ENCODE data around the gene TBXAS1. TPM values are rescaled to one million over a fixed set of nuclear protein-coding genes. Genes with fewer than 3 reads are reported as not detected.

TBXAS1 gene
- polyA plus RNA-seq, 3 donors: 25.3 to 39.5 (median 36.1) TPM

DNA sequence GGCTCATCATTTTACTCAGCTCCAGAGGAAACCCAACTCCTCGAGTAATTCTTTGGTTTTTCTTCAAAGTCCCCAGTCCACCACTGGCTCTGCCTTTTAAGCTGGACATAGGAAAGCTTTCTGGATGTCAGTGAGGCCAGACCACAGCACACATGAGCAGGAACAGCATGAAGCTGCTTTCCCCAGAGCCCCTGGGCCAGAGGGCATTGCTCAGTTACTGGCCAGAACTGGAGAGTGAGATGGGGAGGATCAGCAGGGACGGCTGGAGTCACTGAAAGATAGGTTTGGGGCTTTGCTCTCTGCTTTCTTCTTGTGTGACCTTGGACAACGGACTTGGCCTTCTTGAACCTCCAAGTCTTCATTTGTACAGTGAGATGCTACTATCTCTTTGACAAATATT is 190.5 kb downstream of the TBXAS1 start:
- no peak for DNase-seq

DNA sequence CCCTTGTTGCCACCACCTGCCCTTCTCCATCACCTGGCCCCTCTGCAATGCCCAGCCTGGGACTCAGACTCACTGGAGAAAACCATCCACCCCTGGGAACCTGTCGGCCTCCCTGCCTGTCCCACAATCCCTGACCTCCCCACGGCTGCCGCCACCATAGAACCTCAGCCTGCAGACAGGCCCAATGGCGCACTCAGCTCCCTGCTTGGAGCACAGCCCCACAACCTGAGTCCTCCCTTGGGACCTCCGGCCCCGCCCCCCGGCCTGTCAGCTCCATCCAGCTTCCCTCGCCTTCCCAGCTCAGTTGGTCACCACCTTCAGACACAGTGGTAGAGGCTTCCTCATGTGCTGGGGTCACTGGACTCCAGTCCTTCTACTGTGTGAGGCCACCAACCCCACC is 192.5 kb downstream of the TBXAS1 start:
- DNase-seq: no peak

DNA sequence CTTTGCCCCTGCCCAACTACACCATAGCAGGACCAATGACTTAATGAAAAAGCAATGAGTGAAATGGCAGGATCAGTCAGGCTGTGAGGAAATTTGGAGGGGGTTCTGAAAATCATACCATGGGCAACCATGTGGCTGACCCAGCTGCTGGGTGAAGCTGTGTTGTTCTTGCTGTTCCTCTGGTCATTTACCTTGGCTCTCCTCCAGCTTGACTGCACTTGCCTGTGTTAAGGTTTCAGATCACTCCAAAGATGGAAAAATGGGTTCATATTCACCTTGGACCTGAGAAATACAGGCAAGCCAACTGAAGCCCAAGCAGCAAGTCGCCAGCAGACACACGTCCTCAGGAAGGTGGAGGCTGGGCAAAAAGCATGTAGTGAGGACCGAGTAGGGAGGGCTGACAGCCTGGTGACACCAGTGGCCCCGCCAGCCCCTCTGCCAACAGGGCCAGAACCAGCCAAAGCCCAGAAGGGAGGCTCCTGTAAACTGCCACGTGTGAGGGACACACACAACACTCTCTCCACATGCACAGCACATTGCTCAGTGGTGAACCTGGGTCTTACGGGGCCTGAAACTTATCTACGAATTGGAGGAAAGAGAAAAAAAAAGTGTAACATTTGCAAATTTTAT is 193.6 kb downstream of the TBXAS1 start:
- DNase-seq: no peak

DNA sequence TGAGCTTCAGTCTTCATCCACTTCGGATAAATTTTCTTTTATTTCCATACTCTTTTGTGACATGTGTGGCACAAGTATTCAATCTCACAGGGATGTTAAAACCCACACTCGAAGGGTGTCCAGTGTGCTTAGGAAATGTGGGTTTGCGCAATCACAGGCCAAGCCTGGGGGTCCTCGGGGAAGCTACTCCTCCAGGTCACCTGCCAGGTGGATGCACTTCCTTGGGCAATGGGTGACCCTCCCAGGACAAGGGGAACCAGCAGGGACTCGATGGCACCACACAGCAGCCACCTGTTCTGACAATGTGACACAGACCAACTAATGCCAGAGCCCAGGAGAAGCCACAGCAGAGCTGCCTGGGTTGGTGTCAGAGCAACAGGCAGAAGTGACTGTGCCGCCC is 194.7 kb downstream of the TBXAS1 start:
- no peak for DNase-seq

DNA sequence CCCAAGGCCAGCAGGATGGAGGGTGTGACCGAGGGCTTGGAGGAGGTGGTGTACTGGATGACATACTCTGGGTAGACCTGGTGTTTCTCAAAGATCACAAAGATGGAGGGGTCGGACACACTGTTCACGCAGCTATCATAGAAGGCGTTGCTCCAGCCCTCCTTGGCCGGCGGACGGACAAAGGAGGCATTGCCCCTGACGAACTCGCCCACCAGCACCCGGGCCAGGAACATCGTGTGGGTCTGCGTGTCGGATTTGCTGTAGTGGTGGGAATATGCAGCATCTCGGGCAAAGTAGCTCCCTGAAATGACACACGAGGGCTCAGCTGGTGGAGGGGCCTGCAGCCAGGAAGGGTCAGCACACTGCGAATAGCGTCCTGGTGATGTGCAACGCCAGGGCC is 195.5 kb downstream of the TBXAS1 start:
- no peak for DNase-seq

DNA sequence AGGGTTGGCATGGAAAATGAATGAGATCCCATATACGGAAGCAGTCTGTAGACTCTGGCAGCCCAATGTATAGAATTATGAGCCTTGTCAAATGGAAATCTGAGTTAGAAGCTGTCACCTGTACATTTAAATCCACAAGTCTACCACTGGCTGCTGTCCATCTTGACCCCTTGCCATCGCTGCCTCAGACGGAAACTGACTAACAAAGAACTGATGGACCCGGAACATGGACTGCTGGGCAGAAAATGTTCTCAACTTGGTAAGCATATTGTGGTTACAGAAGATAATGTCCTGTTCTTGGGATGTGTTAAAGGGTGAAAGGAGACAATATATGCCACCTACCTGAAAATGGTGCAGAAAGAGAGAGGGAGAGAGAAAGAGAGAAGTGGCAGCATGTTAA is 196.2 kb downstream of the TBXAS1 start:
- DNase-seq: no peak

DNA sequence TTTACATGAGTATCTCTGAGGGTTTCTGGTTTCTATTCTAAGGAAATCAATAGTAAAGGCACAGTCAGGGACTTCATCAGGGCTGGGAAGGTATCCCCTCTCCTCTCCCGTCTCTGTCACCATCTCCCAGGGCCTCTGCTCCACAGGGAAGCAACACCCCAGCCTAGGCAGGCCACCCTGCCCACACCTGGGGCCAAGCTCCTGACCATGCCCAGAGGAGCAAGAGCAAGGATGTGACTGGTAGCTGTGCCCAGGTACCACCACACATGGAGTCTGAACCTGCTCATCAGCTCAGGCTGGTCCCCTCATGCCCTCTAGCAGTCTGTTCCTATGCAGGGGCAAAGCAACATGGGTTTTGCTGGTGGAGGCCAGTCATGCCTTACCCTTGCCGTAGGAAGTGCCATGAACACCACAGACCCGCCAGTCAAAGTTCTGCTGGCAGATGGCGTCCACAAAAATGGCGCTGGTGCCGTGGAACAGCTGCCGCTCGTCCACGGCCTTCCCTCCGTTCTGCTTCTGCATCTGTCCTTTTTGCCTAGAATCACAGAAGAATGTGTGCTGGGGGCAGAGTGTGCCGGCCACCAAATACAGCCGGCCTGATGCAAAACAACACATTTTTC is 196.9 kb downstream of the TBXAS1 start:
- no peak for DNase-seq

DNA sequence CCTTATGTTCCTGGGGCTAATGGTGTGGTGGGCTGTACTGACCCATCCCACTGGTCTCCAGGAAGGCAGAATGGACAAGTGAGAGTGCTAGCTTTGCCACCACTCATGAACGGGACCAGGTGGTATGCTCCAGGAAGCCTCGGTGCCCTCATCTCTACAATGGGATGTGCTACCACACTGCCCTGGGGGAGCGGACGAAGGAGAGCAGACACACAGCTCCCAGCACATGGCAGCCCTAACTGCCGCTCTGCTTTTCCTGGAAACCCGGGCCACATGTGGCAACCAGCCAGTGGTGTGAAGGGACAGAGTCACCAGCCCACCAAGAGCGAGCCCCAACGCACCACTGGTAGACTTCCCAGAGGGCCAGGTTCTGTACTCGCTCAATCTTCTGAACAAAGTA is 197.9 kb downstream of the TBXAS1 start:
- no peak for DNase-seq

DNA sequence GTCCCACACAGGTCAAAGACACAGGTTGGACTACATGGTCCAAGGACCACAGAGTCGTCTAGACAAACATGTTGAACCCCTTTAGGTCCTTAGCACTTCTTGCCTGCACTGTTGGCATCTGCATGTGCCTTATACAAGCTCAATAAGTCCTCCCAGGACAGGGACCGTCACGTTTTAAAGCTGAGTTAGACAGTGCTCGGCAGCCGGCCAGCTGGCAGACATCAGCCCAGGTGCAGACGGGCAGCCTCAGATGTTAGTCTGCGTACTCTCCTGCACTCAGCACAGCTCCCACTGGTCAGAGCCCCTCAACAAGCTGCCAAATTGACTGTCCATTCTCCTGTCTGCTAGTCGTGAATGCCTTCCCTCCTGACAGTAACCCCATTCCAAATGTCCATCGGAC is 198.8 kb downstream of the TBXAS1 start:
- DNase-seq: no peak

DNA sequence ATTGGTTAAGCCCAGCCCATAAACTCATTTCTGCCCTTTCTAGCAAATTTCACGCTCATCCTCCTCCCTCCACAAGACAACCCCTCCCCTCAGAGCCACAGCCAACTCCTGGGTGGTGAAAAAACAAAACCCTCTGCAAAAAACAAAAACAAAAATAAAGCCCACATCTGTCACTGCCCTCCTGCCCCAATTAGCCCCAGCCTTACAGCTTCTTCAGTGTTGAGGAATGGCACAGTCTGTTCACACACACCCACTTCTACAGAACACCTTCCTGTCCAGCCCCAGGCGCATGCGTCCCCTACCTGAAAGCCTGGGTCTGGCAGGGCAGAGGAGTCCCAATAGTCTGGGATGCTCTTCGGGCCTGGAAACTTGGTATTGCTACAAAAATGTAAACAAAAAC is 199.2 kb downstream of the TBXAS1 start:
- no peak for DNase-seq

DNA sequence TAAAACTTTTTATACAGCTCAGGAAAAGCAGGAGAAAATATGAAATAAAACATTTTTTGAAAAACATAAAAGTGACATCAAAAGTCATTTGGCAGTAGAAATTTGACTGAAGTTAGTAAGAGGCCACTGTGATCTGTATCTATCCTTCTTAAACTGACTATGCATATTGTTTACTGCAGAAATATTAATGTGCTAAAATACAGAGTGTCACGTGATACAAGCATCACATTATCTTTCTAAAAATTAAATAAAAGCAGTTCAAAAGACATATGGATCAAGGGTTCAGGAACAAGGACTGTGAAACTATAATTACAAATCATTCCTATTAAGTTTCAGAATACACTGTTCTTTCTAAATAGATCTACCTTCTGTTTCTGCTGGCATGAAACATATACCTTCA is 200.0 kb downstream of the TBXAS1 start:
- no peak for DNase-seq

DNA sequence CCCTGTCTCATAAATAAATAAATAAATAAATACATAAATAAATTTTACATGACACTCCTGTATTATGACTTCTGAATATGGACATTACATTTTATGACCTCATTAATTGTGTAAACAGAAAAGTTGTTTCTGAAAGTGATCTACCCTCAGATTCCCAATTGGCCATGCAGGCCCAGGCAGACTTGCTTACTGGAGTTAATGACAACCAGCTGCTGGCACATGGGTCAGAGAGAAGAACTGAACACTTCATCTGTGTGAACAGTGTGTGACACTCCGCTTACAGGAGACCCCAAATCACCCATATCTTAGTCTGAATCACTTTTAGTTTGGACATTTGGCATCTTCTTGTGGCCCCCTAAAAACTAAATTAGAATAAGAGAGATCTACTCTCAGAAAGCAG is 202.3 kb downstream of the TBXAS1 start:
- DNase-seq: no peak

DNA sequence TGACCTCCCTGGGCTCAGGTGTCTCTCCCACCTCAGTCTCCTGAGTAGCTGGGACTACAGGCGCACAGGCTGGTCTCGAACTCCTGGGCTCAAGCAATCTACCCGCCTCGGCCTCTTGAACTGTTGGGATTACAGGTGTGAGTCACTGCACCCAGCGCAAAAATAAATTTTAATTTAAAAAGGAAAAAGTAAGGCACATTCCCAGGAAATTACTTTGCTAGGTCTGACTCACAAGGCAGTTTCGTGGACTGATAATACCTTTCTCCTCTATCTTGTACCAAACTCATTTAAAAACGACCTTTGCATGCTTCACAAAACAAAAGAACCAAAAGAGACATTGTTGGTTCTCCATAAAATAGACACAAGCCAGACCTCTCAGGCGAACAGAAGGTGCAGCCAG is 204.0 kb downstream of the TBXAS1 start:
- no peak for DNase-seq

DNA sequence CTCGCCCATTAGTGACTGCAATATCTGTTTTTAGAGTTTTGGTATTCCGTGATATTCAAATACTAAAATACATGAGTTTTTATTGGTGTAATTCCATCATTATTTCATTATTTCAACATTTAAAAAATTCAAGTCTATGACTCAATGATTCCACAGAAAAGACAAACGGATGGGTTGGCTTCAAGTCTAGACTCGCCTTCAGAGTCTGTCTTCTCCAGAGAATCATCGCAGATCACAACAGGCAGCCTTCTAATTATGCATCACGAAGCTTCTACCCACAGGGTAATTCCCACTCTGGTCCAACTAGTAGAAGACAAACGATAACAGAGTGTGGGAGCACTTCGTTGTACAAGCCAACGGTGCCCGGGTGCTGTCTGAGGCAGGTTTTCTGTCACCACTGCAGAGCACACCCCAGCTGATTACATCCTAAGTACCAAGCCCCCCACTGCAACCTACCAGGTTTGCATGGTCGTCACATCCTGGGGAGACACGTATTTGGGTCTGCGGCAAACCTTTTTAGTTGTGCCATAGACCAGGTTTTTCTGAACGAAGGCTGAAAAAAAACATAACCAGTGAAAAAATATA is 204.8 kb downstream of the TBXAS1 start:
- no peak for DNase-seq

DNA sequence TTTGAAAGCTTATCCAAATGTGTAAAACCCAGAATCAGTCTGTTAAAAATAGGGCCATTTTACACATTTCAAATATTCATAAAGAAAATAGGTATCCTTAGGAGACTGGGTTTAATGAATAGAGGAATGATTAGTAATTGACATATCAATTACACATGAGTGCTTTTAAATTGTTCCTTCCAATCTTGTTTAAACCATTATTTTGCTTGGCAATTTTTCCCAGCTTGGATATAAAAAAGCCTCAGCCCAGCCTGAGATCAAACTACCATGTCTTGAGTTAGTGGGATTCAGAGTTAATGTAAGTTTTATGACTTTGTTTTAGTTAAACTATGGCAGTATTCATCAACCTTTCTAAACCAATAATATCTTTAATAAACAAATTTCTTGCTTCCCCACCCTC is 205.4 kb downstream of the TBXAS1 start:
- DNase-seq: no peak

DNA sequence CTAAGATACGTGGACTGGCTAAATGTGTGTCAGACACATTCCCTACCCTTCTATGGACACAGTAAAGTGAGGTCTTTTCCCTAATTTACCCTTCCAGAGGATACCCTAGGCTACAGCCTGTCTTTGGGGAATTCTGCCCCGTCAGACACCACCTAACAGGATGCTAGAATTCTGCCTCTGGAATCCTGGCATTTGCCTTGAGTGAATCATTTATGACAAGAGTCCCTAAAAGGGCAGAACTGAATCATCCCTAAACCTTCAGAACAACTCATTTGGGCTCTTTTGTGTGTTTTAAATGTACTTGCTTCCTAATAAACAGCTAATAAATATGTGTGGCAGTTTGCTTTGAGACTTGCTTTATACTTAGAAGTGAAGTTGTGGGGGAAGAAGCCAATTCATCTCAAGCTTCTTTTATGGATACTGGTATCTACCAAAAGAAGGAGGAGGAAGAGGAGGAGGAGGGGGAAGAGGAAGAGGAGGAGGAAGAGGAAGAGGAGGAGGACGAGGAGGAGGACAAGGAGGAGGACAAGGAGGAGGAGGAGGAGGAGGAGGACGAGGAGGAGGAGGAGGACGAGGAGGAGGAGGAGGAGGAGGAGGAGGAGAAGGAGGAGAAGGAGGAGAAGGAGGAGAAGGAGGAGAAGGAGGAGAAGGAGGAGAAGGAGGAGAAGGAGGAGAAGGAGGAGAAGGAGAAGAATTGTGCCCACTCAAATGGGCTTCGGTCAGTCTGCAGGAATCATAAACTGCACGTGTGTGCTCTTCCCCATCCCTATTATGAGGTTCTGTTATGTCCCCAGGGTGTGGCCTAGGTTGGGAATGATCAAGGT is 206.5 kb downstream of the TBXAS1 start:
- no peak for DNase-seq

DNA sequence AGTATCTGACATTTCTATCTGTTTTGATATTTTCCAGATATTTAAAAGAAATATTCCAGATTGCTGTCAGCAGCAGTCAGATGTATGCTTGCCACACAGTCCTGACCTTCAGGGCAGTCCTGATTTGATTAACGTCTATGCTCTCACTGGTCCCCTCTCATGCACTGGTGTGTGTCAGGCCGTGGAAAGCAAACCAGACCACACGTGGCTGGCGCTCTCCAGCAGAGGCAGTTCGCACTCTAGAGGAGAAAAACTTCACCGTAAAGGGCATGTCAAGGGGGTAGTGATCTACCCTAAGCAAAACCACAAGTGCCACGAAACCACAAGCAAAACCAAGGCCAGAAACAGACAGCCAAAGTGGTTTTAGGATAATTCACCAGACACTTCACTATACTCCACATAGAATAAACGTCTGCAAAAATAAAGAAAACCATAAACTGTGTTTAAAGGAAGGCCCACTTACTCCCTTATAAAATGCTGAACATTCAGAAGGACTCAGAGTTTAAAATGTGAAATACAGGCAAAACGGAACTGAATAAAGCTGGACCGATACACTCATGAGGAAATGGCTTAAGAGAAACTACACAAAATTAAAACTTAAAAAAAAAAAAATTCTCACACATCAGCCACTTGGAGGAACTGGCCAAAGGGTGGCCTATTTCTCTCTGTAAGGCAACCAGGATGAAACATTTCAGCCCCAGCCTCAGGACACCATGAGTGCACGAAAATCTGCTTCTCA is 207.3 kb downstream of the TBXAS1 start:
- no peak for DNase-seq

DNA sequence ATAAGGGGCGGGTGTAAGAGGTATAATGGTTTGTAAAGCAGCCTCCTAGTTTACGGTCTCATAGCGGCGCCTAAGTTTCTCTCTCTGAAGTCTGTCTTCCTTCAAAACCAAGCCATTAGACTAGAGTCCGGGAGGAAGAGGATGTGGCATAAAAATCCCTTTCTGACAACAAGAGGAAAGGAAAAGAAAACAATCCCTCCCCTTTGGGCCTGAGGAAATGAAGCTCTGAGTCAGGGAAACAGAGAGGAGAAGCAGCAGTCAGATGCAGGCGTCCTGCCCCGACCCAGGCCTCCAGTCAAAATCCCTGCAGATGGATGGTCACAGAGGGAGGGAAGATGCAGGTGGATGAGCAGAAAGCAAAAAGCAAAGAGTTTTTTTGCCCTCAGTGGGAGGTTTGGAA is 210.0 kb downstream of the TBXAS1 start:
- no peak for DNase-seq

DNA sequence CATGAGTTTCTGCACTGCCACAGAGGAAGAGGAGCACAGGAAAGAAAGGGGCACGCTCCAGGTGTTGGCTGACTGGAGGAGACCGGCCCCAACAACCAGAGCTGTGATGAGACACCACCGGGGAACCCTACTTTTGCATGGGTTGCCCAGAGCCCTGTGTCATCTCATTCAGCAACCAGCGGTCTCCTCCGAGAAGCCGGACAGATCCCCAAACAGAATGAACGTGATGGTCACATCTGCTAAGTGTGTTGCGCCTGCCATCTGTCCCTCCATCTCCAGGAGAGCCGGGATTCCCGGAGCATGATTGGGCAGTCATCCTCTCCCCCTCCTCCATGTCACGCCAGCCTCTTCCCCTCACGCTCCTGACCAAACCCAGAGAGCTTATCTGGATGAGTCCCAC is 210.8 kb downstream of the TBXAS1 start:
- DNase-seq: no peak

DNA sequence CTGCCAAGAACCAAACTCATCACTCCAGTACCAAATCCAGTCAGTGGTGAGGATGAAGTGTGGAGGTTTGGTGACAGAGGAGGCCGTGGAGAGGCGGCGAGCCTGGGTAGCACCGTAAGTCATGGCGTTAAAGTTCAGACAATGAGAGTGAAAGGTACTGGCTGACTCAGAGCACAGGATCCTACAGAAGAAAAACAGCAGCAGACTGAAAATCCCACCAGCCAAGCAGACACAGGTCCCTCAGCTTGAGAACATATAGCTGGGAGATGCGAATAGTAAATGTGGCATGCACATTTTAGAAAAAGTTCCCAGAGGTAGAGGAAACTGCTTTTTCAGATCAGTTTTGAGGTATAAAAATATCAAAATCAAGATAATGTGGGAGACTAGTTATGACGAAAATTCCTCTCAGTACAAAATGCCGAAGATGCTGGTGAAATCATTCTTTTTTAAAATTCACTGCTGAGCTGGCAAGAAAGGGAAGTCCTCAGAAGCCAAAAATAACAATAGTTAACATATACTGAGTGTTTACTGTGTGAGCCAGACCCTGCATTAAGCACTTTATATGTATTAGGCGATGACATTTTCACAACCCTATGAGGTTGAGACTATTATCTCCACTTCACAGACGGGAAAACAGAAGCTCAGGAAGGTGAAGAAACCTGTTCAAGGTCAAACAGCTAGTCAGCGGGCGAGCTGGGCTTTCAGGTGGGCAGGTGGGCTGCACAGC is 212.8 kb downstream of the TBXAS1 start:
- no peak for DNase-seq

DNA sequence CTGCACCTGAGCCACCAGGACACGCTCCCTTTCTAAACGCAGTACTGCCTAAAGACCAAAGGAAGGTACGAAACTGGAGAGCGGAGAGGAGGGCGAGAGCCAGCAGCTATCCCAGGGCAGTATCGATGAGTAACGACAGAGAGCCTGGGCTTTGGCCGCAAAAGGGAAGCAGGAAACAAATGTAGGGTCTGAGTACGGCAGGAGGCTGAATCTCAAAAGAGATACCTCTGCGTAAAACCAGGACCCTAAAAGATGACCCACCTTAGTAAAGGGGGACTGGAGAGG is 213.3 kb downstream of the TBXAS1 start:
- DNase-seq: no peak

DNA sequence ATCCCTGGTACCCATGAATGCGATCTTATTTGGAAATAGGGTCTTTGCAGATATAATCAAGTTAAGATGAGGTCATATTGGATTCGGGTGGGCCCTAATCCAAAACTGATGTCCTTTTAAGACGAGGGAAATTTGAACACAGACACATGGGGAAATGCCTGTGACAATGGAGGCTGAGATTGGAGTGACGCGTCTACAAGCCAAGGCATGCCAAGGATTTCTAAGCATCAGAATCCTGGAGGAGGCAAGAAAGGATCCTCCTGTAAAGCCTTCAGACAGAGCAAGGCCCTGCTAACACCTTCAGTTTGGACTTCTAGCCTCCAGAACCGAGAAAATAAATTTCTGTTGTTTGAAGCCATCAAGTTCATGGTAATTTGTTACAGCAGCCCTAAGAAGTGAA is 215.2 kb downstream of the TBXAS1 start:
- no peak for DNase-seq
